GM12878 (cell line): Measurements from ENCODE around the gene OR1D2.

Source experiments
- CTCF ChIP-seq, 3 experiments: IDR thresholded peaks in 2 of 3; conservative IDR thresholded peaks in 1 of 3; 2 replicates each; pipeline ENCODE4 v1.5.1; 2011; ENCODE audit warnings: low read depth in 3 of 3, low read length in 3 of 3, mild to moderate bottlenecking in 3 of 3, control low read depth in 2 of 3, moderate library complexity in 2 of 3, inconsistent platforms in 1 of 3, mixed read lengths in 1 of 3; ENCODE audit not compliant: control insufficient read depth in 2 of 3, insufficient read depth in 1 of 3; ENCODE audit errors: extremely low read depth in 1 of 3
- EGR1 ChIP-seq, 2 experiments: IDR thresholded peaks; 1 replicate in 1 of 2; 2 replicates in 1 of 2; pipeline ENCODE4 v1.6.1; 2011 to 2012; ENCODE audit warnings: low read depth in 2 of 2, low read length in 2 of 2, borderline replicate concordance in 1 of 2, mild to moderate bottlenecking in 1 of 2, moderate library complexity in 1 of 2
- FOXK2 ChIP-seq: fragments of 450-650 bp; IDR thresholded peaks from 2 replicates; pipeline ENCODE4 v1.6.1; 2017; ENCODE audit warnings: mild to moderate bottlenecking, moderate library complexity
- HCFC1 ChIP-seq: fragments of 150-350 bp; IDR thresholded peaks from 2 replicates; pipeline ENCODE4 v1.6.1; 2014; ENCODE audit warnings: low read length
- LARP7 ChIP-seq: fragments of 450-650 bp; IDR thresholded peaks from 2 replicates; pipeline ENCODE4 v1.6.1; 2017; ENCODE audit warnings: mild to moderate bottlenecking
- MXI1 ChIP-seq: fragments of 150-350 bp; IDR thresholded peaks from 2 replicates; pipeline ENCODE4 v1.6.1; 2011; ENCODE audit warnings: low read depth, mild to moderate bottlenecking, inconsistent platforms, low read length, improper control_type of control experiment
- MYC ChIP-seq: IDR thresholded peaks from 2 replicates; pipeline ENCODE4 v1.6.1; 2011; ENCODE audit warnings: mild to moderate bottlenecking, low read length, moderate library complexity, inconsistent platforms; ENCODE audit not compliant: insufficient read depth, insufficient replicate concordance, insufficient read length, severe bottlenecking
- PKNOX1 ChIP-seq: fragments of 450-650 bp; IDR thresholded peaks from 2 replicates; pipeline ENCODE4 v1.6.1; 2016; ENCODE audit warnings: mild to moderate bottlenecking
- POLR2A ChIP-seq: IDR thresholded peaks from 2 replicates; pipeline ENCODE4 v1.6.1; 2011; ENCODE audit warnings: low read depth, mild to moderate bottlenecking, low read length
- RAD21 ChIP-seq: IDR thresholded peaks from 2 replicates; pipeline ENCODE4 v1.6.1; 2011; ENCODE audit warnings: mild to moderate bottlenecking, low read depth, low read length, moderate library complexity; ENCODE audit not compliant: insufficient read depth
- SIN3A ChIP-seq: IDR thresholded peaks from 2 replicates; pipeline ENCODE4 v1.6.1; 2012; ENCODE audit warnings: low read depth, low read length, improper control_type of control experiment
- SMC3 ChIP-seq: IDR thresholded peaks from 2 replicates; pipeline ENCODE4 v1.6.1; 2011; ENCODE audit warnings: low read length, improper control_type of control experiment, borderline replicate concordance
- TAF1 ChIP-seq: IDR thresholded peaks from 2 replicates; pipeline ENCODE4 v1.6.1; 2011; ENCODE audit warnings: mild to moderate bottlenecking, low read depth, low read length, borderline replicate concordance

- TF ChIP-seq LARP7: no peak
- TF ChIP-seq TAF1: no peak
- no peak for TF ChIP-seq FOXK2
- no peak for TF ChIP-seq CTCF (IDR thresholded peaks at IDR 0.05 in 2 of 3, conservative IDR thresholded peaks at IDR 0.05 in 1 of 3; ENCODE audit: control insufficient read depth in 2 of 3, extremely low read depth in 1 of 3, insufficient read depth in 1 of 3, low read depth in 3 of 3, low read length in 3 of 3)
- no peak for TF ChIP-seq SIN3A
- no peak for TF ChIP-seq EGR1 (IDR thresholded peaks at IDR 0.05; ENCODE audit: borderline replicate concordance in 1 of 2, low read depth in 2 of 2, low read length in 2 of 2)
- TF ChIP-seq POLR2A: no peak
- no peak for TF ChIP-seq RAD21
- no peak for TF ChIP-seq MYC
- no peak for TF ChIP-seq MXI1
- no peak for TF ChIP-seq SMC3
- no peak for TF ChIP-seq HCFC1
- TF ChIP-seq PKNOX1: no peak
Observed at GRCh38 chr17:3039736-3040135, 64.5 kb downstream of the OR1D2 start.
